Mammary epithelial cell (primary cell): Measurements from ENCODE around the gene KCND2.

ENCODE experiments used
- CTCF ChIP-seq, 2 donors: IDR thresholded peaks in 1 of 2; conservative IDR thresholded peaks in 1 of 2; 2 replicates each; pipeline ENCODE4 v1.5.1; 2011 to 2012; ENCODE audit warnings: inconsistent platforms in 2 of 2, low read length in 2 of 2, mild to moderate bottlenecking in 2 of 2, control low read depth in 1 of 2, low read depth in 1 of 2; ENCODE audit not compliant: insufficient read depth in 1 of 2; ENCODE audit errors: extremely low read depth in 1 of 2
- EZH2 ChIP-seq: IDR thresholded peaks from 2 replicates; pipeline ENCODE4 v1.6.1; 2012; ENCODE audit warnings: low read length, inconsistent platforms, borderline replicate concordance

GRCh38 chr7:120785095-120785494, 512.1 kb downstream of the KCND2 start:
- no peak for TF ChIP-seq CTCF (conservative IDR thresholded peaks at IDR 0.05 in 1 of 2, IDR thresholded peaks at IDR 0.05 in 1 of 2; ENCODE audit: extremely low read depth in 1 of 2, insufficient read depth in 1 of 2, low read depth in 1 of 2, low read length in 2 of 2)
- no peak for TF ChIP-seq EZH2
